HG03520 (cell line): ENCODE data around the gene DDB1.
"Not testable (repeated sequence)": the region's sequence is repeated elsewhere in the genome, so short reads cannot be mapped to it uniquely, and the experiment has no call there.

Experiments used
- ATAC-seq: cut with Tn5 transposase; IDR thresholded peaks from one replicate; pipeline ENCODE4 v1.9.1; 2021; ENCODE audit warnings: mild to moderate bottlenecking, moderate library complexity; ENCODE audit not compliant: unreplicated experiment

The DDB1 gene

GRCh38 chr11:61273178-61274078, 59.5 kb downstream of the DDB1 start:
- ATAC-seq = no peak

GRCh38 chr11:61272731-61273130, 60.2 kb downstream of the DDB1 start:
- no peak for ATAC-seq

GRCh38 chr11:61270354-61271076, 62.4 kb downstream of the DDB1 start:
- ATAC-seq = no peak

- no peak for ATAC-seq
Measured at GRCh38 chr11:61268588-61269250, 64.2 kb downstream of the DDB1 start.

- ATAC-seq = no peak
Measured at GRCh38 chr11:61267437-61267841, 65.5 kb downstream of the DDB1 start.

GRCh38 chr11:61266602-61267001, 66.3 kb downstream of the DDB1 start:
- ATAC-seq = no peak

- ATAC-seq = no peak
Measured at GRCh38 chr11:61265357-61265756, 67.5 kb downstream of the DDB1 start.

- ATAC-seq = no peak
Measured at GRCh38 chr11:61264795-61265194, 68.1 kb downstream of the DDB1 start.

- no peak for ATAC-seq
Measured at GRCh38 chr11:61264371-61264770, 68.5 kb downstream of the DDB1 start.

GRCh38 chr11:61259363-61259762, 73.5 kb downstream of the DDB1 start:
- no peak for ATAC-seq

- no peak for ATAC-seq
Measured at GRCh38 chr11:61258546-61258945, 74.4 kb downstream of the DDB1 start.

- no peak for ATAC-seq
Measured at GRCh38 chr11:61256710-61257482, 76.0 kb downstream of the DDB1 start.

GRCh38 chr11:61254403-61255025, 78.4 kb downstream of the DDB1 start:
- no peak for ATAC-seq

GRCh38 chr11:61252332-61252731, 80.6 kb downstream of the DDB1 start:
- ATAC-seq = not testable (repeated sequence)

GRCh38 chr11:61250796-61251765, 81.8 kb downstream of the DDB1 start:
- not testable (repeated sequence) for ATAC-seq
